Kidney epithelial cell (primary cell): ENCODE results near the gene ZNF684. TPM values are rescaled to one million over a fixed set of nuclear protein-coding genes. Genes with fewer than 3 reads are reported as not detected.

Experiments used
- DNase-seq: peaks from one replicate; pipeline ENCODE4 v3.0.0-alpha.2; 2010; ENCODE audit warnings: low read depth
- H3K27me3 ChIP-seq: 2 replicates; pipeline ENCODE4 v1.6.0; 2011; ENCODE audit warnings: low read length; ENCODE audit not compliant: control insufficient read depth, insufficient read depth
- H3K36me3 ChIP-seq: 2 replicates; pipeline ENCODE4 v1.5.1; 2011; ENCODE audit warnings: low read length; ENCODE audit not compliant: control insufficient read depth, insufficient read depth
- H3K4me3 ChIP-seq: 2 replicates; pipeline ENCODE4 v1.5.1; 2011; ENCODE audit warnings: low read depth, mild to moderate bottlenecking, control low read depth, low read length
- total RNA-seq: library from RNA; depleted of rRNA; stranded (reverse); fragments of >200 nt; gene quantifications from 2 replicates; pipeline ENCODE4 v1.2.3, GENCODE V29; 2015
- TF ChIP-seq, protein P1 (sequence below): IDR thresholded peaks from 2 replicates; pipeline ENCODE4 v1.5.1; 2011; ENCODE audit warnings: mild to moderate bottlenecking, moderate library complexity, low read length, control low read depth, inconsistent platforms; ENCODE audit not compliant: insufficient read depth, poor library complexity, severe bottlenecking

ZNF684 gene
- total RNA-seq, 1 donor from 2014 or later = 2.3 TPM

DNA sequence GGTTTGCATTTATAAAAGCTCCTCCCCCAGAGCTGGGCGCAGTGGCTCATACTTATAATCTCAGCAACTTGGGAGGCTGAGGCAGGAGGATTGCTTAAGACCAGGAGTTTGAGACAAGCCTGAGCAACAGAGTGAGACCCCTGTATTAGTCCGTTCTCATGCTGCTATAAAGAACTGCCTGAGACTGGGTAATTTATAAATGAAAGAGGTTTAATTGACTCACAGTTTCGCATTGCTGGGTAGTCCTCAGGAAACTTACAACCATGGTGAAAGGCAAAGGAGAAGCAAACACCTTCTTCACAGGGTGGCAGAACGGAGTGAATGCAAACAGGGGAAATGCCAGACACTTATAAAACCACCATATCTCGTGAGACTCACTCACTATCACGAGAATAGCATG lies 52.5 kb downstream of the ZNF684 start:
- no peak overlapping the region for H3K4me3 ChIP-seq
- TF ChIP-seq, protein P1, sequence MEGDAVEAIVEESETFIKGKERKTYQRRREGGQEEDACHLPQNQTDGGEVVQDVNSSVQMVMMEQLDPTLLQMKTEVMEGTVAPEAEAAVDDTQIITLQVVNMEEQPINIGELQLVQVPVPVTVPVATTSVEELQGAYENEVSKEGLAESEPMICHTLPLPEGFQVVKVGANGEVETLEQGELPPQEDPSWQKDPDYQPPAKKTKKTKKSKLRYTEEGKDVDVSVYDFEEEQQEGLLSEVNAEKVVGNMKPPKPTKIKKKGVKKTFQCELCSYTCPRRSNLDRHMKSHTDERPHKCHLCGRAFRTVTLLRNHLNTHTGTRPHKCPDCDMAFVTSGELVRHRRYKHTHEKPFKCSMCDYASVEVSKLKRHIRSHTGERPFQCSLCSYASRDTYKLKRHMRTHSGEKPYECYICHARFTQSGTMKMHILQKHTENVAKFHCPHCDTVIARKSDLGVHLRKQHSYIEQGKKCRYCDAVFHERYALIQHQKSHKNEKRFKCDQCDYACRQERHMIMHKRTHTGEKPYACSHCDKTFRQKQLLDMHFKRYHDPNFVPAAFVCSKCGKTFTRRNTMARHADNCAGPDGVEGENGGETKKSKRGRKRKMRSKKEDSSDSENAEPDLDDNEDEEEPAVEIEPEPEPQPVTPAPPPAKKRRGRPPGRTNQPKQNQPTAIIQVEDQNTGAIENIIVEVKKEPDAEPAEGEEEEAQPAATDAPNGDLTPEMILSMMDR = no peak
- no peaks in the 10 kb centered on the region for H3K36me3 ChIP-seq
- no peaks in the 10 kb centered on the region for H3K27me3 ChIP-seq
- no peak for DNase-seq

DNA sequence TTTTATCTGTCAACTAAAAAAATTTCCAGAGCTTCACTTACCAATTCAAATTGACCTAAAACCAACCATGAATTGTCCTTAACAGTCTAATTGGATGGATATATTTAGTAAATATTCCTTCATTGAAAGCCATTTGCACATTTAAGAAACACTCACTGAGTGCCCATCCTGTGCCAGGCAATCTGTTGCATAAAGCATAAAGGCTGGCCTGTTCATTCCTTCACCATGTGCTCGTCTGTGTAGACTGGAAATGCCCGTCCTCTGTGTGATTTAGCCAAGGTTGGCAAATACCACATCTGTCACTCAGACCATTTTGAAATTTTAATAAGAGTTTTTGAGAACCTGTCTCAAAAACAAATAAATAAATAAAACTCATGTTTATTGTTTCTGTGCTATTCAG lies 57.1 kb downstream of the ZNF684 start:
- no peak for DNase-seq
- TF ChIP-seq, protein P1 = no peak
- no peaks in the 10 kb centered on the region for H3K27me3 ChIP-seq
- no peak overlapping the region for H3K4me3 ChIP-seq
- H3K36me3 ChIP-seq = no peaks in the 10 kb centered on the region

DNA sequence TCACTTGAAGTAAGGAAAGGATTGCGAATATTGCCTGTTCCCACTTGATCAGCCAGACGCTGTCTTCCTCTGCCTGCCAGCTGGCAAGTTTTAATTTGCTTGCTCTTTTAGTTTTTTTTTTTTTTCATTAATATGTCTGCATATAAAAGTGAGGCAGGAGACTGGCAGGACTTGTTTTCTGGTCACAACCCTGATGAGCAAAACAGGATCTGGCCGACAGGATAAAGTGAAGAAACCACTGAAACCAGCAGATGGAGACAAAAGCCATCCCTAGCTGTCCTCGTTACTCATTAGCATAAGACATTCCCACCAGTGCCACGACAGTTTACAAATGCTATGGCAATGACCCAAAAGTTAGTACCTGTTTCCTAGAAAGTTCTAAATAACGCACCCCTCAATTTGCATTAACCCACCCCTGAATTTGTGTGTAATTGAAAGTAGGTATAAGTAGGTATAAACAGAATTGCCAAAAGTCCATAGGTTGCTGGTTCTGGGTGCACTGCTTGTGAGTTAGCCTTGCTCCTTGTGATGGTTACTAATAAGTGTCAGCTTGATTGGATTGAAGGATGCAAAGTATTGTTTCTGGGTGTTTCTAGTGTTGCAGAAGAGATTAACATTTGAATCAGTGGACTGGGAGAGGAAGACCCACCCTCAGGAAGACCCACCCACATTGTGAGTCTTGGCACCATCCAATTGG lies 60.8 kb downstream of the ZNF684 start:
- Histone ChIP-seq H3K4me3 (no peak overlapping the region), H3K36me3 (no peaks in the 10 kb centered on the region), H3K27me3 (no peaks in the 10 kb centered on the region)
- TF ChIP-seq, protein P1 = peak; percentile 32
- no peak for DNase-seq

DNA sequence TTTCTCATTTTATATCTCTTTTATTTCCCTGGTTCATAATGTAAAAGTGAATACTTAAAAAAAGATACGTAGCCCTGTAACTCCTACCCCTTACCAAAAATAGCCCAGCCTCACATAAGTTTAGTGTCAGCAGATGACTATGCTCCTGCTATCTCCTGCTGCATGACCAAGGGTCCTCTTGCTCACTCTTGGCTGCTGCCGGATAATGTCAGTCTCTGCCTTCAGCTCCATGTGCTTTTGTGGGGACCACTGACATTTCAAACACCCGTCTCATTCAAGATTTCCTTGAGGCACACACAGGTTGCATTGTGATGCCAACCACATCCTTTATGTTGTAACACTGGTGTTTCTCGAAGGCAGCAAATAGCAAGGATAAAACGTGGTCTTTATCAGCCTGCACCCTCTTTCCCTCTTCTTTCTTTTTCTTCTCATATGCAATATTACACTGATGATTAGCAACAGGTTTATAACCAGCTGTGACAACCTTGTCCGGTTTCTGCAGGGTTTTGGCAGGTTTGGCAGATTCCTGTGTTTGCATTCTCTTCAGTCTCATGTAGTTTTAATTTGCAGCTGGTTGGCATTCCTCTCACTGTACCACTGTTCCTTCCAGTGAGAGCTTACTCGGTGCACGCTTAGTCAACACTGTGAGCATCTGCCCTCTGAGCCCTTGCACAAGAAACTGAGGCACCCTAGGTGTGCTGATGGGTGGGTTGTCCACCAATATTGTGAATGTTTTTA lies 62.2 kb downstream of the ZNF684 start:
- TF ChIP-seq, protein P1 = no peak
- no peak for DNase-seq
- Histone ChIP-seq H3K4me3 (no peak overlapping the region), H3K36me3 (no peaks in the 10 kb centered on the region), H3K27me3 (no peaks in the 10 kb centered on the region)

DNA sequence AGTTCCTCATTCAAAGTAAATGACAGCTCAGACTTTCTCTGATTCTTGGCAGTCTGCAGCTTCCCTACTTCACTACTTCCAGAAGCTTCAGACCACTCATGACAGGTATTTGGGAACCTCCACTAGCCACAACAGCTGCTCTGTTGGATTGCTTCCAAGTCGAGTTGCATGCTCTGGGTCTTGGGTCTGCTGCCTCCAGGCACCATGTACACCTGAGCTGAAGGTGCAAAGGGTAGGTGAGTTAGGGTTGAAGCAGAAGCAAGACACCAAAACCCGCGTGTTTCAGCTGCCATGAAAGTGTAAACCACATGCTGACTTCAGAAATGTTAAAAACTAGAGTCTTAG lies 62.7 kb downstream of the ZNF684 start:
- DNase-seq = no peak
- Histone ChIP-seq H3K27me3 (no peaks in the 10 kb centered on the region), H3K4me3 (no peak overlapping the region), H3K36me3 (no peaks in the 10 kb centered on the region)
- TF ChIP-seq, protein P1 = no peak
